Endothelial cell of umbilical vein (primary cell): ENCODE measurements around the gene SH3YL1. TPM values are rescaled to one million over a fixed set of nuclear protein-coding genes. Genes with fewer than 3 reads are reported as not detected.

Experiments used
- BruUV-seq: library from RNA; stranded (reverse); fragments of 400-500 nt; replicated peaks from 2 replicates; lab custom pipeline; 2021; lab: Mats Ljungman, UMichigan
- CTCF ChIA-PET: fragments of 300-600, 350-600 bp; sonication (Branson Sonifier 250); formaldehyde crosslinking; loops from one replicate; lab custom pipeline; 2021; ENCODE audit warnings: antibody characterized with exemption, inconsistent platforms; lab: Charles Lee
- POLR2A ChIA-PET: fragments of 300-600, 350-600 bp; sonication (Branson Sonifier 250); formaldehyde crosslinking; loops from one replicate; lab custom pipeline; 2021; ENCODE audit warnings: antibody characterized with exemption, inconsistent platforms; lab: Charles Lee
- DNase-seq: peaks from one replicate; pipeline ENCODE4 v3.0.0-alpha.2; 2011; ENCODE audit warnings: low read depth, low spot score
- FAIRE-seq: peaks from 2 replicates; lab custom pipeline; 2011; peaks lifted over from hg19 to GRCh38; lab: Jason Lieb, UNC
- H2AFZ ChIP-seq: 2 replicates; pipeline ENCODE4 v1.6.0; 2012; ENCODE audit warnings: low read depth, low read length, control low read depth, inconsistent platforms
- H3K27ac ChIP-seq: 2 replicates; pipeline ENCODE4 v1.5.1; 2011; ENCODE audit warnings: low read depth, mild to moderate bottlenecking, control low read depth, low read length, moderate library complexity; ENCODE audit not compliant: insufficient read depth
- H3K27me3 ChIP-seq, 2 experiments: 2 replicates each; pipeline versions ENCODE4 v1.6.0 to v1.6.1; 2011; ENCODE audit warnings: low read length in 2 of 2, mixed read lengths in 1 of 2; ENCODE audit not compliant: control insufficient read depth in 2 of 2, insufficient read depth in 2 of 2
- H3K36me3 ChIP-seq, 2 experiments: 2 replicates in 1 of 2; 3 replicates in 1 of 2; pipeline ENCODE4 v1.5.1; 2011; ENCODE audit warnings: low read length in 2 of 2, mild to moderate bottlenecking in 1 of 2, moderate library complexity in 1 of 2; ENCODE audit not compliant: control insufficient read depth in 2 of 2, insufficient read depth in 2 of 2; ENCODE audit errors: extremely low read depth in 1 of 2
- H3K4me1 ChIP-seq: 3 replicates; pipeline ENCODE4 v1.5.1; 2011; ENCODE audit warnings: mild to moderate bottlenecking, low read length; ENCODE audit not compliant: control insufficient read depth, insufficient read depth; ENCODE audit errors: extremely low read depth
- H3K4me2 ChIP-seq: 2 replicates; pipeline ENCODE4 v1.6.1; 2011; ENCODE audit warnings: low read length, control low read depth, mixed read lengths; ENCODE audit not compliant: insufficient read depth
- H3K4me3 ChIP-seq, 3 experiments: fragments of 200-600 bp in 1 of 3; sonication (generic), shearing (Covaris generic) in 1 of 3; replicated peaks in 1 of 3; 2 replicates each; pipeline ENCODE4 v1.5.1; 2011 to 2016; ENCODE audit warnings: control low read depth in 3 of 3, low read length in 3 of 3, mild to moderate bottlenecking in 2 of 3, inconsistent platforms in 1 of 3, low read depth in 1 of 3, moderate library complexity in 1 of 3; ENCODE audit not compliant: insufficient read depth in 1 of 3
- H3K79me2 ChIP-seq: 2 replicates; pipeline ENCODE4 v1.6.0; 2012; ENCODE audit warnings: low read length, inconsistent platforms; ENCODE audit not compliant: control insufficient read depth, insufficient read depth
- H3K9ac ChIP-seq: replicated peaks from 2 replicates; pipeline ENCODE3; 2011; ENCODE audit warnings: low read length, control low read depth; ENCODE audit not compliant: insufficient read depth; ENCODE audit errors: extremely low read depth
- H3K9me1 ChIP-seq: replicated peaks from 3 replicates; pipeline ENCODE4 v1.6.0; 2011; ENCODE audit warnings: mild to moderate bottlenecking, low read length; ENCODE audit not compliant: control insufficient read depth, insufficient read depth; ENCODE audit errors: extremely low read depth
- H3K9me3 ChIP-seq: replicated peaks from 2 replicates; pipeline ENCODE4 v1.5.1; 2012; ENCODE audit warnings: low read length, inconsistent platforms; ENCODE audit not compliant: control insufficient read depth, insufficient read depth
- H4K20me1 ChIP-seq: replicated peaks from 2 replicates; pipeline ENCODE3; 2011; ENCODE audit warnings: mild to moderate bottlenecking, low read length; ENCODE audit not compliant: control insufficient read depth, insufficient read depth; ENCODE audit errors: extremely low read depth
- CTCF ChIP-seq, 2 donors: IDR thresholded peaks; 1 replicate in 1 of 2; 2 replicates in 1 of 2; pipeline ENCODE4 v1.5.1; 2011; ENCODE audit warnings: low read length in 2 of 2, mild to moderate bottlenecking in 2 of 2, moderate library complexity in 2 of 2, control low read depth in 1 of 2, inconsistent platforms in 1 of 2, low read depth in 1 of 2; ENCODE audit not compliant: insufficient read depth in 1 of 2; ENCODE audit errors: extremely low read depth in 1 of 2
- EZH2 ChIP-seq: IDR thresholded peaks from 2 replicates; pipeline ENCODE4 v1.6.1; 2012; ENCODE audit warnings: borderline replicate concordance, low read depth, mild to moderate bottlenecking, moderate library complexity, low read length, inconsistent platforms; ENCODE audit not compliant: severe bottlenecking
- FOS ChIP-seq: IDR thresholded peaks from 2 replicates; pipeline ENCODE4 v1.6.1; 2011; ENCODE audit warnings: mild to moderate bottlenecking, low read length, moderate library complexity, borderline replicate concordance; ENCODE audit not compliant: insufficient read depth
- GATA2 ChIP-seq: IDR thresholded peaks from 2 replicates; pipeline ENCODE4 v1.7.0; 2011; ENCODE audit warnings: low read depth, mild to moderate bottlenecking, moderate library complexity, mixed read lengths, low read length; ENCODE audit not compliant: insufficient read length, insufficient read depth
- JUN ChIP-seq: IDR thresholded peaks from 2 replicates; pipeline ENCODE4 v1.6.1; 2011; ENCODE audit warnings: borderline replicate concordance, low read depth; ENCODE audit not compliant: insufficient read length, insufficient read depth
- MAX ChIP-seq: IDR thresholded peaks from 2 replicates; pipeline ENCODE4 v1.6.1; 2011; ENCODE audit not compliant: insufficient read depth, insufficient read length
- MYC ChIP-seq: IDR thresholded peaks from one replicate; pipeline ENCODE4 v1.6.1; 2011; ENCODE audit warnings: mild to moderate bottlenecking, low read depth, low read length
- POLR2A ChIP-seq: IDR thresholded peaks from 2 replicates; pipeline ENCODE4 v1.6.1; 2012; ENCODE audit warnings: low read depth, mild to moderate bottlenecking, control low read depth, low read length
- POLR2AphosphoS5 ChIP-seq: IDR thresholded peaks from 2 replicates; pipeline ENCODE4 v1.6.1; 2012; ENCODE audit warnings: low read depth, mild to moderate bottlenecking, control low read depth, low read length, moderate library complexity; ENCODE audit not compliant: insufficient read depth
- dilution Hi-C: fragments of 300-500 bp; cut with MboI; formaldehyde crosslinking; loops from one replicate; pipeline ENCODE4 v1.15.0; 2019; ENCODE audit warnings: low sequenced_read_pairs; ENCODE audit not compliant: extremely low pct_ligation_motif_present
- intact Hi-C: fragments of 100-400 bp; cut with micrococcal nuclease; formaldehyde crosslinking; loops from one replicate; pipeline ENCODE4 v1.10.0; 2022
- polyA plus RNA-seq, 4 experiments: library from polyadenylated mRNA; depleted of rRNA in 3 of 4; stranded (reverse) in 3 of 4; unstranded in 1 of 4; fragments of >200 nt; gene quantifications; 2 replicates each; pipeline versions ENCODE4 v1.2.1 to v1.2.3, GENCODE V29; 2011 to 2012; ENCODE audit warnings: missing spikeins in 1 of 4
- total RNA-seq: library from RNA; stranded (reverse); gene quantifications from 2 replicates; pipeline ENCODE4 v1.2.3, GENCODE V29; 2021

Gene SH3YL1
- total and polyA plus RNA-seq, 2 donors (not counting 3 experiments of a cell fraction or from before 2014, with no cell fraction given) = 12.5 to 22.4 TPM

- dilution Hi-C loops (no loop called here), intact Hi-C loops (no loop called here)
- no peaks in the 10 kb centered on the region for H3K79me2 ChIP-seq
- FAIRE-seq (no peak), DNase-seq (no peak)
- no peak for TF ChIP-seq POLR2AphosphoS5
- no peak for TF ChIP-seq POLR2A
- no peak for TF ChIP-seq EZH2
- TF ChIP-seq CTCF (IDR thresholded peaks at IDR 0.05; ENCODE audit: extremely low read depth in 1 of 2, insufficient read depth in 1 of 2, low read depth in 1 of 2, low read length in 2 of 2) = no peak
- TF ChIP-seq FOS = no peak
- TF ChIP-seq MAX = no peak
- no peak for TF ChIP-seq JUN
- TF ChIP-seq GATA2 = no peak
- TF ChIP-seq MYC = no peak
- H3K4me1 ChIP-seq = no peaks in the 10 kb centered on the region
- H3K36me3 ChIP-seq = no peaks in the 10 kb centered on the region
- ChIA-PET POLR2A (no interaction called here), CTCF (no interaction called here)
- H3K9ac ChIP-seq = no peak overlapping the region
- H3K9me1 ChIP-seq = no peaks in the 10 kb centered on the region
- no peak overlapping the region for H3K4me2 ChIP-seq
- no peak overlapping the region for H3K4me3 ChIP-seq
- peaks cover 3% of the 10 kb centered on the region for H3K9me3 ChIP-seq
- H2AFZ ChIP-seq = no peak overlapping the region
- BruUV-seq = no TSS peak
- no peaks in the 10 kb centered on the region for H4K20me1 ChIP-seq
- no peak overlapping the region for H3K27ac ChIP-seq
- no peaks in the 10 kb centered on the region for H3K27me3 ChIP-seq
Observed at GRCh38 chr2:169741-170140, 94.1 kb downstream of the SH3YL1 start.

Other genes with a start within 250 kb of the SH3YL1 start
- not detected in 2 replicates for gene FAM110C, start 217.5 kb downstream of the SH3YL1 start, total RNA-seq
- not detected in 2 replicates for gene FAM110C, start 217.5 kb downstream of the SH3YL1 start, polyA plus RNA-seq
- gene ACP1, start 915 bp upstream of the SH3YL1 start, total RNA-seq = 76.2 and 80.2 TPM in 2 replicates
- 46.1 and 63.4 TPM in 2 replicates for gene ACP1, start 915 bp upstream of the SH3YL1 start, polyA plus RNA-seq
- gene ALKAL2, start 24.1 kb upstream of the SH3YL1 start, total RNA-seq = not detected in 2 replicates
- gene ALKAL2, start 24.1 kb upstream of the SH3YL1 start, polyA plus RNA-seq = not detected in 2 replicates